IPS DF 6.9 (cell line): ENCODE results near the gene CDK19.

Experiments
- DNase-seq: peaks from one replicate; pipeline ENCODE4 v3.0.0-alpha.2; 2013; ENCODE audit warnings: low read depth, low spot score
- H3K27ac ChIP-seq: one replicate; pipeline ENCODE4 v1.5.1; 2013; ENCODE audit warnings: low read length, control low read depth
- H3K27me3 ChIP-seq: 2 replicates; pipeline ENCODE4 v1.6.1; 2013; ENCODE audit warnings: mild to moderate bottlenecking, low read length; ENCODE audit not compliant: control insufficient read depth, insufficient read depth
- H3K36me3 ChIP-seq: 2 replicates; pipeline ENCODE4 v1.6.1; 2013; ENCODE audit warnings: low read length; ENCODE audit not compliant: control insufficient read depth, insufficient read depth
- H3K4me1 ChIP-seq: 2 replicates; pipeline ENCODE4 v1.6.1; 2013; ENCODE audit warnings: low read length; ENCODE audit not compliant: control insufficient read depth, insufficient read depth
- H3K4me3 ChIP-seq: 2 replicates; pipeline ENCODE4 v1.5.1; 2013; ENCODE audit warnings: mild to moderate bottlenecking, low read length
- H3K9me3 ChIP-seq: 2 replicates; pipeline ENCODE4 v1.6.1; 2013; ENCODE audit warnings: low read length, inconsistent platforms; ENCODE audit not compliant: control insufficient read depth, insufficient read depth
- WGBS: extraction: QIAGEN DNeasy Blood & Tissue Kit; methylation state at CpG from one replicate; pipeline ENCODE4 v1.1.7; 2013; ENCODE audit warnings: mixed read lengths, missing lambda C conversion rate; ENCODE audit not compliant: insufficient read length, insufficient coverage; 5-methylcytosine and 5-hydroxymethylcytosine counted together

CDK19 gene

DNA sequence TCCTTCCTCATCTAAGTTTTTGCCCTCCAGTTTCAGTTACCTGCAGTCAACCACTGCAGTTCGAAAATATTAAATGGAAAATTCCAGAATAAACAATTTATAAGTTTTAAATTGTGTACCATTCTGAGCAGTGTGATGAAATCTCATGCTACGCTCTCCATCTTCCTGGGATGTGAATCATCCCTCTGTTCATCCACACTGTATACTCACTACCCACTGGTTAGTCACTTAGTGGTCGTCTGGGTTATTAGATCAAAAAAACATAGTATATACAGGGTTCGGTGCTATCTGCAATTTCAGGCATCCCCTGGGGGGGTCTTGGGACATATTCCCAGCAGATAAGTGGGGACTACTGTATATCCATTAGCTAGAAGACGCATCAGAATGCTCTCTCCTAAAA lies 186.9 kb downstream of the CDK19 start:
- H3K36me3 ChIP-seq, result no peaks in the 10 kb centered on the region
- no CpG with 5 or more reads among the region's 5 CpGs for WGBS

DNA sequence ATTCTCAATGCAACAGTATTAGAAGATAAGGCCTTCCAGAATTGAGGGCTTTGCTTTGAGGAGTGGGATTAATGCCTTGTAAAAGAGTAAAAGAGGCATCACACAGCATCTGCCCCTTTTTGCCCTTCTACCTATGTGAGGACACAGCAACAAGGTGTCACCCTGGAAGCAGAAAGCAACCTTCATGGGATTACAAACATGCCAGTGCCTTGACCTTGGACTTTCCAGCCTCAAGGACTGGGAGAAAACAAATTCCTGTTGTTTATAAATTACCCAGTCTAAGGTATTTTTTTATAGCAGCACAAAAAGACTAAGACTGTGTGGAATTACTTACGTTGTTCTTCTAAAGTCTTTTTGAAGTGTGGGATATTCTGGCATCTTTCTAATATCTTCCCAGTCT lies 188.8 kb downstream of the CDK19 start:
- Histone ChIP-seq H3K27me3 (no peaks in the 10 kb centered on the region), H3K27ac (no peak overlapping the region), H3K9me3 (no peaks in the 10 kb centered on the region), H3K36me3 (no peaks in the 10 kb centered on the region), H3K4me1 (no peaks in the 10 kb centered on the region), H3K4me3 (no peak overlapping the region)
- DNase-seq, result no peak
- no CpG with 5 or more reads among the region's 1 CpG for WGBS

More for the DNA sequence above, 186.9 kb downstream of the CDK19 start:
- Histone ChIP-seq H3K27me3 (no peaks in the 10 kb centered on the region), H3K9me3 (no peaks in the 10 kb centered on the region), H3K4me3 (no peak overlapping the region), H3K27ac (no peak overlapping the region), H3K4me1 (no peaks in the 10 kb centered on the region)
- DNase-seq, result no peak

- no CpG with 5 or more reads among the region's 2 CpGs for WGBS
- Histone ChIP-seq H3K4me1 (no peaks in the 10 kb centered on the region), H3K4me3 (no peak overlapping the region), H3K27me3 (no peaks in the 10 kb centered on the region), H3K36me3 (no peaks in the 10 kb centered on the region), H3K9me3 (no peaks in the 10 kb centered on the region), H3K27ac (no peak overlapping the region)
- DNase-seq, result no peak
Observed at GRCh38 chr6:110625883-110626282, 189.4 kb downstream of the CDK19 start.

GRCh38 chr6:110622912-110623578 lies 192.2 kb downstream of the CDK19 start:
- Histone ChIP-seq H3K4me1 (no peaks in the 10 kb centered on the region), H3K9me3 (no peaks in the 10 kb centered on the region), H3K27me3 (no peaks in the 10 kb centered on the region), H3K4me3 (no peak overlapping the region), H3K27ac (no peak overlapping the region), H3K36me3 (no peaks in the 10 kb centered on the region; the same call in 1 of the 2 replicates)
- no CpG with 5 or more reads among the region's 2 CpGs for WGBS
- no peak for DNase-seq

DNA sequence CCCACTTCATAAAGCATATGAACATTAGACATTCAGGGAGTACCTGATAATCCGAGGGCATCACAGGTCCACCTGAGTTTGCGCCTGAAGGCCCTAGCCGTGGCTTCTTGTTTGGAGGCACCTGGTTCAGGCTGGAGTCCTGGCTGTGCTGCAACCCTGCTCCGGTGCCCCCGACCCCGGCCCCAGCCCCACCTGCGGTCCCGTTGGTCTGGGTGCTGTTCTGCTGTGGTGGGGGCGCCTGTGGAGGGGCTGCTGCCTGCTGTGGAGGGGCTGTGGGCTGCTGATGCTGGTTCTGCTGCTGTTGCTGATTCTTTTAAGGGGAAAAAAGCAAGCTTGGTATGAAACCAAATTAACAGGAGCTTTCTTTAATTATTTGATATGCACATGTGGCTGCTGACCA lies 194.2 kb downstream of the CDK19 start:
- no peak for DNase-seq
- Histone ChIP-seq H3K4me3 (no peak overlapping the region), H3K27me3 (no peaks in the 10 kb centered on the region), H3K9me3 (no peaks in the 10 kb centered on the region; the same call in 1 of the 2 replicates), H3K36me3 (no peaks in the 10 kb centered on the region; the same call in 1 of the 2 replicates), H3K27ac (no peak overlapping the region), H3K4me1 (no peaks in the 10 kb centered on the region)
- WGBS, result no CpG with 5 or more reads among the region's 9 CpGs

DNA sequence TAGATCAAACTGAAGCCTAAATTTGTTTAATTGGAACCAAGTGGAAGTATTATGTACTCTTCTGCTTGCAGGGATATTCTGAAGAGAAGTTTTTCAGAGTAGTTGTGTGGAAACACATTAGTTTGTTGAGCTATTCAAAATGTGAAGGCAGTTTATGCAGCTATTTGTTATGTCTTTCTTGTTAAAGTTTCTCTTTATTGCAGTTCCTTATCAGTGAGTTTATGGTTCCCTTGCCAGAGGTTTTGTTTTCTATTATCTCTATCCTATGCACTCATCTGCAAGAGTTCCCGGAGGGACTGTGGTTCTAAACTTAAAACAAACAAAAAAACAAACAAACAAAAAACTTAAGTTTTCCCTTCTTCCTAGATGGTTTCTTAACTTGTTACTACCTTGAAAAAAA lies 195.2 kb downstream of the CDK19 start:
- Histone ChIP-seq H3K27me3 (no peaks in the 10 kb centered on the region), H3K9me3 (no peaks in the 10 kb centered on the region; the same call in 1 of the 2 replicates), H3K4me1 (no peaks in the 10 kb centered on the region), H3K27ac (no peak overlapping the region), H3K36me3 (no peaks in the 10 kb centered on the region; the same call in 1 of the 2 replicates), H3K4me3 (no peak overlapping the region)
- no peak for DNase-seq
- WGBS, result no CpG with 5 or more reads among the region's 1 CpG

- no peak overlapping the region for H3K27ac ChIP-seq
- no peaks in the 10 kb centered on the region; the same call in 1 of the 2 replicates for H3K36me3 ChIP-seq
- H3K27me3 ChIP-seq, result no peaks in the 10 kb centered on the region
- H3K4me3 ChIP-seq, result no peak overlapping the region
- no CpG with 5 or more reads among the region's 2 CpGs for WGBS
- no peak for DNase-seq
- H3K4me1 ChIP-seq, result no peaks in the 10 kb centered on the region
- H3K9me3 ChIP-seq, result no peaks in the 10 kb centered on the region; the same call in 1 of the 2 replicates
Observed at GRCh38 chr6:110619275-110619908, 195.9 kb downstream of the CDK19 start.

GRCh38 chr6:110618591-110619267 lies 196.5 kb downstream of the CDK19 start:
- Histone ChIP-seq H3K27ac (no peak overlapping the region), H3K4me3 (no peak overlapping the region), H3K36me3 (no peaks in the 10 kb centered on the region; the same call in 1 of the 2 replicates), H3K27me3 (no peaks in the 10 kb centered on the region), H3K9me3 (no peaks in the 10 kb centered on the region; the same call in 1 of the 2 replicates), H3K4me1 (no peaks in the 10 kb centered on the region)
- DNase-seq, result peak; percentile 9
- WGBS, result no CpG with 5 or more reads among the region's 3 CpGs

GRCh38 chr6:110617057-110617456 lies 198.2 kb downstream of the CDK19 start:
- Histone ChIP-seq H3K9me3 (no peaks in the 10 kb centered on the region; the same call in 1 of the 2 replicates), H3K4me1 (peaks cover 2% of the 10 kb centered on the region; the same call in 1 of the 2 replicates), H3K27ac (no peak overlapping the region), H3K36me3 (no peaks in the 10 kb centered on the region; the same call in 1 of the 2 replicates), H3K27me3 (no peaks in the 10 kb centered on the region), H3K4me3 (no peak overlapping the region)
- WGBS, result no CpG with 5 or more reads among the region's 1 CpG
- DNase-seq, result no peak

DNA sequence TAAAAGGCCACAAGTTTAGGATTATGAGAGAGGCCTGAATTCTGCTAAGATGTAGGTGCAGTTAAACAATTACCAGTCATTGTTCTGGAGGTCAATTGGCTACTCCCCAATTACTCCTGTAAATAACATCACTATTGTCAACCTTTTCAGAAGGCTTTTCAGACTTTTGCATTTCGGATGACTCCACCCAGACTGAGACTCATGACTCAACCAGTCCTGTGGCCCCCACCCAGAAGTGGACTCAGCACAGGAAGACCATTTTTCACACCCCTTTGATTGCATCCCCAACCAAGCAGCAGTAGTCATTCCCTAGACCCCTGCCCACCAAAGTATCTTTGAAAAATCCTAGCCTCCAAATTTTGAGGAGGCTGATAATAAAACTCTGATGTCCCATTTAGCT lies 199.5 kb downstream of the CDK19 start:
- Histone ChIP-seq H3K27me3 (no peaks in the 10 kb centered on the region), H3K36me3 (no peaks in the 10 kb centered on the region; the same call in 1 of the 2 replicates), H3K4me1 (peaks cover 2% of the 10 kb centered on the region; the same call in 1 of the 2 replicates), H3K9me3 (no peaks in the 10 kb centered on the region; the same call in 1 of the 2 replicates), H3K27ac (no peak overlapping the region), H3K4me3 (no peak overlapping the region)
- WGBS, result no CpG with 5 or more reads among the region's 1 CpG
- DNase-seq, result no peak
